Mesothelial cell of epicardium (in vitro differentiated cells): Measurements from ENCODE around the gene UCP3. TPM values are rescaled to one million over a fixed set of nuclear protein-coding genes. Genes with fewer than 3 reads are reported as not detected.

Experiments used
- DNase-seq, 2 experiments: peaks; one replicate each; pipeline ENCODE4 v3.0.0; 2021; ENCODE audit warnings: low spot score in 2 of 2; ENCODE audit not compliant: unreplicated experiment in 2 of 2
- H3K27ac Mint-ChIP-seq: 2 replicates; pipeline ENCODE4 v1.8.0; 2021; ENCODE audit warnings: mixed read lengths
- H3K27me3 Mint-ChIP-seq: 2 replicates; pipeline ENCODE4 v1.8.0; 2021; ENCODE audit warnings: low read depth, mixed read lengths
- H3K36me3 Mint-ChIP-seq: 2 replicates; pipeline ENCODE4 v1.8.0; 2021; ENCODE audit warnings: mixed read lengths
- H3K4me1 Mint-ChIP-seq: 2 replicates; pipeline ENCODE4 v1.8.0; 2021; ENCODE audit warnings: mixed read lengths
- H3K4me3 Mint-ChIP-seq: 2 replicates; pipeline ENCODE4 v1.8.0; 2021; ENCODE audit warnings: mild to moderate bottlenecking, moderate library complexity, mixed read lengths
- H3K9me3 Mint-ChIP-seq: 2 replicates; pipeline ENCODE4 v1.8.0; 2021; ENCODE audit warnings: mixed read lengths
- total RNA-seq: library from RNA; stranded (reverse); gene quantifications from 3 replicates; pipeline ENCODE4 v1.2.1, GENCODE V29; 2021
- TF ChIP-seq, protein P1 (sequence below): fragments of 200-600 bp; sonication (generic); IDR thresholded peaks from one replicate; pipeline ENCODE4 v1.5.0; 2021; ENCODE audit warnings: antibody characterized with exemption; ENCODE audit not compliant: unreplicated experiment

Gene UCP3, protein sequence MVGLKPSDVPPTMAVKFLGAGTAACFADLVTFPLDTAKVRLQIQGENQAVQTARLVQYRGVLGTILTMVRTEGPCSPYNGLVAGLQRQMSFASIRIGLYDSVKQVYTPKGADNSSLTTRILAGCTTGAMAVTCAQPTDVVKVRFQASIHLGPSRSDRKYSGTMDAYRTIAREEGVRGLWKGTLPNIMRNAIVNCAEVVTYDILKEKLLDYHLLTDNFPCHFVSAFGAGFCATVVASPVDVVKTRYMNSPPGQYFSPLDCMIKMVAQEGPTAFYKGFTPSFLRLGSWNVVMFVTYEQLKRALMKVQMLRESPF
- total RNA-seq: 4.1 to 5.8 TPM (median 4.5 TPM) in 3 replicates

DNA sequence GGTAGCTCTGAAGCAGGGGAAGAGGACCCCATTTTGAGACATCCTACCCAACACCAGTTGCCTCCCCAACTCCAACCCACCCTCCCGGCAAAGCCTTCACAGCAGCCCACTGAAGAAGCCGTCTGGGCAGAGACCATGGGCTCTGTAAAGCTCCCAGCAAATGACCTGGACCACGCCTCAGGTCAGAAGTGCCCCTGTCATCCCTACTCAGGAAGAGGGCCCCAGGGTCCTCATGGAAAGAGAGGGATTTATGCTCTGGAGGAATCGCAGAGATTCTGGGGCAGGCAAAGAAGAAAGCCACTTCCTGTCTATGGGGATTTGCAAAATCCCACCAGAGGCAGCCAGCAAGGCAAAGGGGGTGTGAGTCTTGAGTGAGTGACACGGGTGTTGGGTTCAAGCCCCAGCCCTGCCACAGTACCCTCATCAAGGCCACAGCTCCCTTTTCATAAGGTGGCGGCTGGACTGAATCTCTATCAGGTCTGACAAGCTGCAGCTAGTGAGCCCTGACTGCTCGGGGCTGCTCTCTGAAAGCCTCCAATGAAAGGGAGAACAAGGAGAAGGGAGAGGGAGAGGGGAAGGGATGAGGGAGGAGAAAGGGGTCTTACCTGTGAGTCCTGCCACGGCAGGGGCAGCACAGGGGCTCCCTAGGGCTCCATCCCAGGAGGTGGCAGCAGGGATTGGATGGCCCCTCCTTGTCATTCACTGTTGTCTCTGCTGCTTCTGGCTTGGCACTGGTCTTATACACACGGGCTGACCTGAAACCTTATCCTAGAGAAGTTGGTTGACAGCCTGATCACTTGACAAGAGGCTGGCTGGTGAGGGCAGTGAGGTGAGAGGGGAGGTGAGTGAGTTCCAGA, at the start of gene UCP3:
UCP3 (minus strand) TSS at position 713 of the 857 bp plus-strand sequence. CDS start 2,043 bp downstream, outside the sequence.
- peaks cover 13% of the 10 kb centered on the region for H3K36me3 Mint-ChIP-seq
- TF ChIP-seq, protein P1, sequence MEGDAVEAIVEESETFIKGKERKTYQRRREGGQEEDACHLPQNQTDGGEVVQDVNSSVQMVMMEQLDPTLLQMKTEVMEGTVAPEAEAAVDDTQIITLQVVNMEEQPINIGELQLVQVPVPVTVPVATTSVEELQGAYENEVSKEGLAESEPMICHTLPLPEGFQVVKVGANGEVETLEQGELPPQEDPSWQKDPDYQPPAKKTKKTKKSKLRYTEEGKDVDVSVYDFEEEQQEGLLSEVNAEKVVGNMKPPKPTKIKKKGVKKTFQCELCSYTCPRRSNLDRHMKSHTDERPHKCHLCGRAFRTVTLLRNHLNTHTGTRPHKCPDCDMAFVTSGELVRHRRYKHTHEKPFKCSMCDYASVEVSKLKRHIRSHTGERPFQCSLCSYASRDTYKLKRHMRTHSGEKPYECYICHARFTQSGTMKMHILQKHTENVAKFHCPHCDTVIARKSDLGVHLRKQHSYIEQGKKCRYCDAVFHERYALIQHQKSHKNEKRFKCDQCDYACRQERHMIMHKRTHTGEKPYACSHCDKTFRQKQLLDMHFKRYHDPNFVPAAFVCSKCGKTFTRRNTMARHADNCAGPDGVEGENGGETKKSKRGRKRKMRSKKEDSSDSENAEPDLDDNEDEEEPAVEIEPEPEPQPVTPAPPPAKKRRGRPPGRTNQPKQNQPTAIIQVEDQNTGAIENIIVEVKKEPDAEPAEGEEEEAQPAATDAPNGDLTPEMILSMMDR: no peak
- DNase-seq: no peak
- H3K4me1 Mint-ChIP-seq: peaks cover 22% of the 10 kb centered on the region
- H3K4me3 Mint-ChIP-seq: no peak within 1 kb of the TSS
- H3K9me3 Mint-ChIP-seq: no peaks in the 10 kb centered on the region
- H3K27me3 Mint-ChIP-seq: no peaks in the 10 kb centered on the region
- H3K27ac Mint-ChIP-seq: peak within 1 kb of the TSS; percentile 35

DNA sequence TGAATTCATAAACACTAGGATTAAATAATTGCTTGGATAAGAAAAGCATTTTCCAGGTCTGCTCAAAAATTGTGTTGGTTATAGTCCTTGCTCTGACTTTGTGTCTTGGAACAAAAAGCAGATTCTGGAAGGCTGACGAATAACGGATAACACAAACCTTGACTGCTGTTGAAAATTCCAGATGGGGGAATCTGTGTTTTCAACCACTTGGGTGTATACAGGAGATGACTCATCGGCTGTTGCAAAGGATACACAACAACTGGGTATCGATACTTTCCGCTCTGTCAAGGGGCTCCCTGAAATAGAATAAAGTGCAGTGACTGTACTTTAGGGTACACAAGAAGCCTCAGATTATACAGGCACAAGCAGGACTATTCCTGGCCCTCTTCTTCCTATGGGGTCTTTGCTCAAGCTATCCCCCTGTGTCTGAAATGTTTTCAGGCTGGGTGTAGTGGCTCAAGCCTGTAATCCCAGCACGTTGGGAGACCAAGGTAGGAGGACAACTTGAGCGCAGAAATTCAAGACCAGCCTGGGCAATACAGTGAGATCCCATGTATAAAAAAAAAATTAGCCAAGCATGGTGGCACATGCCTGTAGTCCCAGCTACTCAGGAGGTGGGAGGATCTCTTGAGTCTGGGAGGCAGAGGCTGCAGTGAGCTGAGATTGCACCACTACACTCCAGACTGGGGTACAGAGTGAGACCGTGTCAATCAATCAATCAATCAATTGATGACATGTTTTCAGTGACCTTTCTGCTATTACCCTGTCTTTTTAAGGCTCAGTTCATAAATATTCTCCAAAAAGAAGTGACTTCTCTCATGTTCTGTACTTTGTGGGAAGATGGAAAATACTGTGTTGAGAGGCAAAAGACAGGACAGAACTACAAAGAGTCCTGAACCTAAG, 48.6 kb upstream of the UCP3 start:
- Mint-ChIP-seq H3K4me3 (no peak overlapping the region), H3K36me3 (peaks cover 36% of the 10 kb centered on the region), H3K9me3 (peaks cover 16% of the 10 kb centered on the region), H3K27me3 (no peaks in the 10 kb centered on the region), H3K27ac (no peak overlapping the region), H3K4me1 (peaks cover 9% of the 10 kb centered on the region)
- DNase-seq: no peak
- TF ChIP-seq, protein P1: no peak

DNA sequence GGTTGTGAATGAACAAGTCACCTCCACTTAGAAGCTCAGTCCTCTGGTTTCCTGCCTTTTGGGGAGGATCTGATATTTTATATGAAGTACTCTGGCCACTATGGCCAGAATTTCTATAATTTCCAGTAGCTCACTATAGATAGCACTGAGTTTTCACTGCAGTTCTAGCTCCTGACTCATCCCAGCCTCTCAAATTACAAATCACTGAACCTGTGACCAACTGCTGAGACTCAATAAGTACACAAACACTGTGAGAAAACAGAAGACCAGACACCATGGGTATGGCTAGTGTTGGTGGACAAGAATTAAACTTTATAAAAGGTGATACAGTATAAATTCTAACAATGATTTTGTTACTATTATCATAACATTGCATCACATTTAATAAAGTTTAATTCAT, 47.1 kb upstream of the UCP3 start:
- H3K4me1 Mint-ChIP-seq: peaks cover 9% of the 10 kb centered on the region
- TF ChIP-seq, protein P1: no peak
- H3K27ac Mint-ChIP-seq: peak overlapping the region; percentile 33
- H3K27me3 Mint-ChIP-seq: no peaks in the 10 kb centered on the region
- DNase-seq: no peak
- no peak overlapping the region for H3K4me3 Mint-ChIP-seq
- peaks cover 28% of the 10 kb centered on the region for H3K36me3 Mint-ChIP-seq
- peaks cover 7% of the 10 kb centered on the region for H3K9me3 Mint-ChIP-seq

DNA sequence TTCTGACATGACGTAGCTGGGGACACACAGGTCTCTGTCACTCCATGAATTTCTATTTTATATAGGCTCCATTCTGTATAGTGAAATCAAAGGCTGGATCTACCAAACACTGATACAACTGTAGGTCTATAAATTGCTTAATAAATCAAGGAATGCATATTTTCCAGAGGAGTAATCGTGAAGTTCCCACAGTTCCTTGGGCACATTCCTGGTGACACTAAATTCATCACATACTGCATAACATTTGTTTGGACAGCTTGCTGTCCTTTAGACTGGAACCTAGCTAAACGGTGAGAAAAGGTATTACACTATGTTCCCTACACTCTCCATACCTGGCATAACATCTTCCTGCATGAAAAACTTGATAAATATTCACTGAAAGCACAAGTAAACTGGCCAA, 41.6 kb upstream of the UCP3 start:
- Mint-ChIP-seq H3K9me3 (no peaks in the 10 kb centered on the region), H3K36me3 (peaks cover 17% of the 10 kb centered on the region), H3K27ac (no peak overlapping the region), H3K4me1 (peaks cover 5% of the 10 kb centered on the region), H3K4me3 (no peak overlapping the region), H3K27me3 (no peaks in the 10 kb centered on the region)
- TF ChIP-seq, protein P1: no peak
- DNase-seq: no peak

DNA sequence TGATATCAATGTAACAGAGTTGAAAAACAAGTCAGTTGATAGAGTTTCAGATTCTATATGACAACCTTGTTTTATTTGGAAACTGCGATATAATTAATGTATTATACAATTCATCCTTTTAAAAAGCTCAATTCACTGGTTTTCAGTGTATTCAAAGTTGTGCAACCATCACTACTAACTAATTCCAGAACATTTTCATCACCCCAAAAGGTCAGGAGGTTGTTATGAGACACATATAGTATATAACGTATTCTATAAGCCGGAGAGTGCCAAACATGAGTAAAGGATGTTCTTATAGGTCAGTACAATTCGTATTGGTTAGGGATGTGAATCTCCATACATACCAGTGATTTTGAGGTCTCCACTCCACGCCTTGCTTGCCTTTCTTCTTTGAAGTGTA, 40.1 kb upstream of the UCP3 start:
- TF ChIP-seq, protein P1: no peak
- Mint-ChIP-seq H3K4me1 (no peaks in the 10 kb centered on the region), H3K27me3 (no peaks in the 10 kb centered on the region), H3K36me3 (peaks cover 24% of the 10 kb centered on the region), H3K4me3 (no peak overlapping the region), H3K9me3 (no peaks in the 10 kb centered on the region), H3K27ac (no peak overlapping the region)
- DNase-seq: no peak
